OCI-LY3 (cell line): ENCODE data around the gene ABHD17C.

Experiments used
- H2AFZ ChIP-seq: fragments of 200-600, 300-600 bp; shearing (Covaris generic); 2 replicates; pipeline ENCODE4 v1.6.0; 2014; ENCODE audit warnings: antibody characterized with exemption, low read depth, low read length
- H3K27ac ChIP-seq: fragments of 200-600, 300-600 bp; sonication (generic); 2 replicates; pipeline ENCODE4 v1.5.1; 2014; ENCODE audit warnings: mild to moderate bottlenecking, low read length, moderate library complexity, mixed read lengths
- H3K27me3 ChIP-seq: fragments of 200-600, 300-600 bp; sonication (generic); 2 replicates; pipeline ENCODE4 v1.6.1; 2014; ENCODE audit warnings: low read depth, low read length, mixed read lengths
- H3K36me3 ChIP-seq: fragments of 200-600, 300-600 bp; sonication (generic); replicated peaks from 2 replicates; pipeline ENCODE3; 2014; ENCODE audit warnings: low read depth, low read length, mixed read lengths
- H3K4me1 ChIP-seq: fragments of 300-600, 200-600 bp; sonication (generic); 2 replicates; pipeline ENCODE4 v1.6.1; 2014; ENCODE audit warnings: low read length, mixed read lengths
- H3K4me2 ChIP-seq: fragments of 200-600, 300-600 bp; sonication (generic); 2 replicates; pipeline ENCODE4 v1.6.1; 2014; ENCODE audit warnings: low read length, mixed read lengths
- H3K4me3 ChIP-seq: fragments of 300-600, 200-600 bp; sonication (generic); 2 replicates; pipeline ENCODE4 v1.5.1; 2014; ENCODE audit warnings: antibody characterized with exemption, mild to moderate bottlenecking, low read length, moderate library complexity
- H3K79me2 ChIP-seq: fragments of 300-600, 200-600 bp; shearing (Covaris generic); 2 replicates; pipeline ENCODE4 v1.6.1; 2014; ENCODE audit warnings: mild to moderate bottlenecking, low read length, mixed read lengths
- H3K9ac ChIP-seq: fragments of 300-600, 200-600 bp; shearing (Covaris generic); 2 replicates; pipeline ENCODE4 v1.6.0; 2014; ENCODE audit warnings: mild to moderate bottlenecking, low read length, moderate library complexity
- H3K9me3 ChIP-seq: fragments of 200-600, 300-600 bp; shearing (Covaris generic); 2 replicates; pipeline ENCODE4 v1.6.1; 2014; ENCODE audit warnings: low read length, mixed read lengths; ENCODE audit not compliant: insufficient read depth
- H4K20me1 ChIP-seq: fragments of 200-600, 300-600 bp; sonication (generic); 2 replicates; pipeline ENCODE4 v1.6.1; 2016; ENCODE audit warnings: low read length, mixed read lengths; ENCODE audit not compliant: insufficient read depth
- EZH2phosphoT487 ChIP-seq: fragments of 200-600 bp; shearing (Covaris generic); IDR thresholded peaks from 2 replicates; pipeline ENCODE4 v1.6.1; 2018; ENCODE audit warnings: antibody characterized with exemption, mixed run types, low read depth
- TF ChIP-seq, protein P1 (sequence below): fragments of 200-600, 300-600 bp; sonication (generic); IDR thresholded peaks from 2 replicates; pipeline ENCODE4 v1.5.1; 2014; ENCODE audit warnings: antibody characterized with exemption, low read length, low read depth

ABHD17C gene

DNA sequence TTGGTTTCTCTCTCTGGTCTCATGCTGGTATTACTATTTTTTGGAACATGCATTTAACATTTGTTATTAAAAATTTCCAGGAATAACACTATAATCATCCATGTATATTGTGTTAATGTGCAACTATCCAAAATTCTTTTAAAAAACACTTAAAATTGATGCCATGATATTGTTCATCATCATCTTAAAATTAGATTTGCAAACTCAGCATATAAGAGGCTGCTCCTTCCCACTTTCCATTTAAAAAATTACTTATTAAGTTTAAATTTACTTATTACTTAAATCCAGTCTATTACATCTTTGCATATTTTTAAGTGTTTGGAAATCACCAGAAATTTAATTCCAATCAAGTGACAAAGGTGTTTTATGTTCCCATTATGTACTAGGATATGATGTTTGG lies 5.8 kb upstream of the ABHD17C start:
- TF ChIP-seq, protein P1, sequence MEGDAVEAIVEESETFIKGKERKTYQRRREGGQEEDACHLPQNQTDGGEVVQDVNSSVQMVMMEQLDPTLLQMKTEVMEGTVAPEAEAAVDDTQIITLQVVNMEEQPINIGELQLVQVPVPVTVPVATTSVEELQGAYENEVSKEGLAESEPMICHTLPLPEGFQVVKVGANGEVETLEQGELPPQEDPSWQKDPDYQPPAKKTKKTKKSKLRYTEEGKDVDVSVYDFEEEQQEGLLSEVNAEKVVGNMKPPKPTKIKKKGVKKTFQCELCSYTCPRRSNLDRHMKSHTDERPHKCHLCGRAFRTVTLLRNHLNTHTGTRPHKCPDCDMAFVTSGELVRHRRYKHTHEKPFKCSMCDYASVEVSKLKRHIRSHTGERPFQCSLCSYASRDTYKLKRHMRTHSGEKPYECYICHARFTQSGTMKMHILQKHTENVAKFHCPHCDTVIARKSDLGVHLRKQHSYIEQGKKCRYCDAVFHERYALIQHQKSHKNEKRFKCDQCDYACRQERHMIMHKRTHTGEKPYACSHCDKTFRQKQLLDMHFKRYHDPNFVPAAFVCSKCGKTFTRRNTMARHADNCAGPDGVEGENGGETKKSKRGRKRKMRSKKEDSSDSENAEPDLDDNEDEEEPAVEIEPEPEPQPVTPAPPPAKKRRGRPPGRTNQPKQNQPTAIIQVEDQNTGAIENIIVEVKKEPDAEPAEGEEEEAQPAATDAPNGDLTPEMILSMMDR = no peak
- TF ChIP-seq EZH2phosphoT487 = no peak
- Histone ChIP-seq H3K27ac (no peak overlapping the region), H3K27me3 (no peaks in the 10 kb centered on the region), H2AFZ (no peak overlapping the region), H3K4me1 (peaks cover 5% of the 10 kb centered on the region), H3K9ac (no peak overlapping the region), H3K9me3 (no peaks in the 10 kb centered on the region), H4K20me1 (no peaks in the 10 kb centered on the region), H3K36me3 (no peaks in the 10 kb centered on the region), H3K79me2 (no peaks in the 10 kb centered on the region), H3K4me3 (no peak overlapping the region), H3K4me2 (no peak overlapping the region)

DNA sequence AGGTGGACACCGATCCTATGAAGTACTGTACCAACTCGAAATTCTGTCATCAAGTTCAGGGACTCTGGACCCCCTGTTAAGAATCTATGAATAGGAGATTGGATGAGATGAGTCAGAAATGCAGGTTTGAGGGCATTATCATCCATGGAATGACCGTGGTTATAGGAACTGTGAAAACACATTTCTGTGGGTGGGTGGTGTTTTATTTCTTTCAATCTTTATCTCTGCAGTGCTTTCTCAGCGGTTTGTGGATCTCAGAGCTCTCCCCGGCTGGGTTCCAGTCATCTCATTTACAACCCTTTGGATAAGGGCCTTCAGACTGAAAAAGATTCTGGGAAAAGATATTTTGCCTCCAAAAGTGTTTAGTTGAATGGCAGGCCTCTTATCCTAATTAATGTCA lies 5.4 kb upstream of the ABHD17C start:
- no peak for TF ChIP-seq EZH2phosphoT487
- TF ChIP-seq, protein P1 = no peak
- Histone ChIP-seq H4K20me1 (no peaks in the 10 kb centered on the region), H2AFZ (no peak overlapping the region), H3K9ac (no peak overlapping the region), H3K4me3 (no peak overlapping the region), H3K9me3 (no peaks in the 10 kb centered on the region), H3K79me2 (no peaks in the 10 kb centered on the region), H3K36me3 (no peaks in the 10 kb centered on the region), H3K4me2 (no peak overlapping the region), H3K27me3 (no peaks in the 10 kb centered on the region), H3K27ac (no peak overlapping the region), H3K4me1 (peaks cover 7% of the 10 kb centered on the region)

DNA sequence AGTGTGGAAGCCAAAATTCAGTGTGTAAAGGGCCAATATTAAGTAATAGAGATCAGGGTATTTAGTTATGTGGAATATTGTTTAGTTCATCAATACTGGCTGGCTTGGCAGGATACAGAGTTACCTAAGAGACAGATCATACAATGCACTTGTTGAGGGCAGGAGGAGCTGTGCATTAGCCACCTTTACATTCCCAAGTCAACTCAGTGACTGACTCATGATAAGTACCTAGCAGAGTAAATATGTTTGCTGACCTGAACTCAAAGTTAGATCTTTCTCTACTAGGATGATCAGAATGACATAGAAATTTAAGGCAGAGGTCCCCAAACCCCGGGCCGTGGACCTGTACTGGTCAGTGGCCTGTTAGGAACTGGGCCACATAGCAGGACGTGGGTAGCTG lies 3.5 kb upstream of the ABHD17C start:
- peaks cover 12% of the 10 kb centered on the region for H3K79me2 ChIP-seq
- no peak overlapping the region for H3K27ac ChIP-seq
- no peak overlapping the region for H3K4me2 ChIP-seq
- peaks cover 7% of the 10 kb centered on the region for H3K4me1 ChIP-seq
- TF ChIP-seq EZH2phosphoT487 = no peak
- TF ChIP-seq, protein P1 = no peak
- no peaks in the 10 kb centered on the region for H3K9me3 ChIP-seq
- no peak overlapping the region for H2AFZ ChIP-seq
- 0 out of 2 replicates have a peak, but pooled peaks cover under 1% of the 10 kb centered on the region for H4K20me1 ChIP-seq
- H3K9ac ChIP-seq = no peak overlapping the region
- H3K27me3 ChIP-seq = no peaks in the 10 kb centered on the region
- H3K36me3 ChIP-seq = no peaks in the 10 kb centered on the region
- no peak overlapping the region for H3K4me3 ChIP-seq

DNA sequence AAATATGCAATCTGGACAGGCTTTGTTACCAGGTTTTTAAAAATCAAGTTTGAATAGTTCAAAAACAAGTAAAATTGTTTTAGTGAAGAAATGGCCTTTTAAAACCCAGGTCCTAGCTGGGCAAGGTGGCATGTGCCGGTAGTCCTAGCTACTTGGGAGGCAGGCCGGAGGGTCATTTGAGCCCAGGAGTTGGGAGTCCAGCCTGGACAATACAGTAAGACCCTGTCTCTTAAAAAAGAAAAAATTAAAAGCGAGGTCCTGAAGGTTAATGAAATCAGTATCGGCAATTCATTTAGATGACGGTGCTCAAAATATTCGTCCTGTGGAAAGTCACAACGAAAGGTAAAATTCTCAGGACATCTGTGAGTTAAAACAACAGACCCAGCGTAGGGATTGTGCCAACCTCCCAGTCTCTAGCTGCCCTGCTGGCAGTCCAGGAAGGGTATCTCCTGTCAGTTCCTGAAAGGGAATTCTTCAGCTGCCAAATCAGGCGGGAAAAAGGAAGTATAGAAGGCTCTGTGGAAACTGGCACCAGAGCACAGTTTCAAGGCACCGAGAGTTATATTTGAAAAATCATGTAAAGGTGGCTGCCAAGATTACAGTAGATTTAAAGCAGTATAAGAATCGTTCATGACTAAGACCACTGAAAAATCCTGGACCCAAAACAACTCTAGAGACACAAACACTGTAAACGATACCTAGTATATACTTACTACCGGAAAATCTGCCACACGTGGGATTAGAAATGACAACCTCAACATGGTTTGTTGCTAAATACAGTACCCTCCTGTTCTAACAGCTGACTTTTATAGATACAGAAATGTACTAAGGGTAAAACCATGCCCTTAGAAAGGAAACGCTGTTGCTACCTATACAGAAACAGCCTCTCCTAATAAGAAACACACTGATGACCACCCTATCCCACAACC lies 1.2 kb upstream of the ABHD17C start:
- Histone ChIP-seq H3K4me1 (peaks cover 18% of the 10 kb centered on the region), H3K79me2 (peaks cover 35% of the 10 kb centered on the region), H3K9ac (peak overlapping the region; percentile 94), H3K27ac (peak overlapping the region; percentile 35; the same call in 1 of the 2 replicates), H3K9me3 (no peaks in the 10 kb centered on the region), H3K4me3 (peak overlapping the region; percentile 98), H3K27me3 (no peaks in the 10 kb centered on the region), H3K36me3 (peaks cover 7% of the 10 kb centered on the region), H3K4me2 (peak overlapping the region; percentile 93), H2AFZ (peak overlapping the region; percentile 99), H4K20me1 (peaks cover 21% of the 10 kb centered on the region)
- no peak for TF ChIP-seq EZH2phosphoT487
- TF ChIP-seq, protein P1 = no peak
